ENCODE measurements around the gene CMIP.

Gene CMIP

GRCh38 chr16:81642107-81642436, 197.5 kb downstream of the CMIP start:
- H3K4me1 ChIP-seq (ENCODE audit: control insufficient read depth in 1 of 2, insufficient read depth in 2 of 2, low read length in 2 of 2), result peaks cover 4% of the 10 kb centered on the region in 2 donors
- H3K4me3 ChIP-seq (ENCODE audit: low read depth in 1 of 2, low read length in 2 of 2), result no peak overlapping the region
- H3K9me3 ChIP-seq (ENCODE audit: control insufficient read depth in 1 of 2, low read length in 2 of 2), result no peaks in the 10 kb centered on the region
- no peak overlapping the region for H3K27ac ChIP-seq (ENCODE audit: low read length)
- H3K36me3 ChIP-seq (ENCODE audit: control insufficient read depth in 1 of 2, insufficient read depth in 2 of 2, low read length in 2 of 2), result peaks cover 0 to 4% of the 10 kb centered on the region in 2 donors
- no peaks in the 10 kb centered on the region for H3K27me3 ChIP-seq (ENCODE audit: low read depth, low read length)

- Histone ChIP-seq H3K27me3 (ENCODE audit: low read depth, low read length) (no peaks in the 10 kb centered on the region), H3K4me1 (ENCODE audit: control insufficient read depth in 1 of 2, insufficient read depth in 2 of 2, low read length in 2 of 2) (peaks cover 4% of the 10 kb centered on the region in 2 donors), H3K4me3 (ENCODE audit: low read depth in 1 of 2, low read length in 2 of 2) (no peak overlapping the region), H3K36me3 (ENCODE audit: control insufficient read depth in 1 of 2, insufficient read depth in 2 of 2, low read length in 2 of 2) (peaks cover 0 to 4% of the 10 kb centered on the region in 2 donors), H3K27ac (ENCODE audit: low read length) (no peak overlapping the region), H3K9me3 (ENCODE audit: control insufficient read depth in 1 of 2, low read length in 2 of 2) (no peaks in the 10 kb centered on the region)
Observed at GRCh38 chr16:81642943-81643342, 198.3 kb downstream of the CMIP start.

DNA sequence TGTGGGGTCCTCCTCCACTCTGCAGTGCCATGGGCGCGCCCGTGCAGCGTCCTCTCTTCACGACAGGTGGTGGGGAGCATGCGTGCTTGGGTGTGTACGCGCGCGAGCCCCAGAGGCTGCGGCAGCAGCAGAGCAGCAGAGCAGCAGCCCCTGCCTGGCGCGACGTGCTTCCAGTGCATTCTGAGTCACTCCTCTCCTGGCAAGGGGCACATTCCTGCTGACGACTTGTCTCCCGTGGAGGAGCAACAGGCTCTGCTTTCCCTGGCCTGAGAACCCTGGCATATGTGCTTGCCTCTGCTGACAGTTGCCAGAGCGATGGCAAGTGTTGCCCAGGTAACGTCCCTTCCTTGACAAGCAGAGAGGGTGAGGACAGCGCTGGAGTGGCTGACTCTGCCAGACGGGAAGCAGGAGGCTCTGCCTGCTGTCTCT, 200.7 kb downstream of the CMIP start:
- Histone ChIP-seq H3K4me1 (ENCODE audit: control insufficient read depth in 1 of 2, insufficient read depth in 2 of 2, low read length in 2 of 2) (peaks cover under 1 to 7% of the 10 kb centered on the region in 2 donors), H3K9me3 (ENCODE audit: control insufficient read depth in 1 of 2, low read length in 2 of 2) (no peaks in the 10 kb centered on the region), H3K4me3 (ENCODE audit: low read depth in 1 of 2, low read length in 2 of 2) (no peak overlapping the region), H3K36me3 (ENCODE audit: control insufficient read depth in 1 of 2, insufficient read depth in 2 of 2, low read length in 2 of 2) (peaks cover 0 to 4% of the 10 kb centered on the region in 2 donors), H3K27ac (ENCODE audit: low read length) (no peak overlapping the region), H3K27me3 (ENCODE audit: low read depth, low read length) (no peaks in the 10 kb centered on the region)

DNA sequence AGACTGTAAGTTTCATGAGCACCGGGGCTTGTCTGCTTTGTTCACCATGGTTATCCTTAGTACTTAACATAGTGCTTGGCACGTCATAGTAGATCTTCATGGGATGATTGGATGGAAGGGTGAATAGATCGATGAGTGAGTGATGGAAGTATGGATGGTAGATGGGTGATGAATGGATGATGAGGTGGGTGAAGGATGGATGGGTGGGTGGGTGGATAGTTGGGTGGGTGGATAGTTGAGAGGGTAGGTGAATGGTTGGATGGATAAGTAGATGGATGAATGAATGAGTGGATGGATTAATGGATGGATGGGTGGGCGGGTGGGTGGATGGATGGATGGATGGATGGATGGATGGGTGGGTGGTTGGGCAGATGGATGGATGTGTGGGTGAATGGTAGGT, 201.3 kb downstream of the CMIP start:
- no peaks in the 10 kb centered on the region for H3K9me3 ChIP-seq (ENCODE audit: control insufficient read depth in 1 of 2, low read length in 2 of 2)
- peaks cover 0 to 4% of the 10 kb centered on the region in 2 donors for H3K36me3 ChIP-seq (ENCODE audit: control insufficient read depth in 1 of 2, insufficient read depth in 2 of 2, low read length in 2 of 2)
- no peak overlapping the region for H3K4me3 ChIP-seq (ENCODE audit: low read depth in 1 of 2, low read length in 2 of 2)
- peaks cover 6 to 11% of the 10 kb centered on the region in 2 donors for H3K4me1 ChIP-seq (ENCODE audit: control insufficient read depth in 1 of 2, insufficient read depth in 2 of 2, low read length in 2 of 2)
- peak overlapping the region; percentile 42 for H3K27ac ChIP-seq (ENCODE audit: low read length)
- no peaks in the 10 kb centered on the region for H3K27me3 ChIP-seq (ENCODE audit: low read depth, low read length)

DNA sequence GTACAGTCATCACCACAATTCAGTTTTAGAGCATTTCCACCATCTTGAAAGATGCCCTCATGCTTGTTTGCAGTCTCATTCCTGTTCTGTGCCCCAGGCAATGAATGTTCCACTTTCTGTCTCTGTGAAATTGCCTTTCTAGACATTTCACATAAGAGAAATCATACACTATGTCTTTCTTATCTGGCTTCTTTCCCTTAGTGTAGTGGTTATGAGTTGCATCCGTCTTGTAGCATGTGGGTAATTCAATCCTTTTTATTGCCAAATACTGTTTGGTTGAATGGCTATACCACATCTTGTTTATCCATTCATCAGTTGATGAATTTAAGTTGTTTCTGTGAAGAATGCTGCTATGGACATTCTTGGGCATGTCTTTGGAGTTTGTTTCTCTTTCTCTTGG, 202.0 kb downstream of the CMIP start:
- no peak overlapping the region for H3K27ac ChIP-seq (ENCODE audit: low read length)
- H3K36me3 ChIP-seq (ENCODE audit: control insufficient read depth in 1 of 2, insufficient read depth in 2 of 2, low read length in 2 of 2), result peaks cover 0 to 4% of the 10 kb centered on the region in 2 donors
- H3K27me3 ChIP-seq (ENCODE audit: low read depth, low read length), result no peaks in the 10 kb centered on the region
- H3K4me1 ChIP-seq (ENCODE audit: control insufficient read depth in 1 of 2, insufficient read depth in 2 of 2, low read length in 2 of 2), result peaks cover 6 to 12% of the 10 kb centered on the region in 2 donors
- no peak overlapping the region for H3K4me3 ChIP-seq (ENCODE audit: low read depth in 1 of 2, low read length in 2 of 2)
- no peaks in the 10 kb centered on the region for H3K9me3 ChIP-seq (ENCODE audit: control insufficient read depth in 1 of 2, low read length in 2 of 2)

DNA sequence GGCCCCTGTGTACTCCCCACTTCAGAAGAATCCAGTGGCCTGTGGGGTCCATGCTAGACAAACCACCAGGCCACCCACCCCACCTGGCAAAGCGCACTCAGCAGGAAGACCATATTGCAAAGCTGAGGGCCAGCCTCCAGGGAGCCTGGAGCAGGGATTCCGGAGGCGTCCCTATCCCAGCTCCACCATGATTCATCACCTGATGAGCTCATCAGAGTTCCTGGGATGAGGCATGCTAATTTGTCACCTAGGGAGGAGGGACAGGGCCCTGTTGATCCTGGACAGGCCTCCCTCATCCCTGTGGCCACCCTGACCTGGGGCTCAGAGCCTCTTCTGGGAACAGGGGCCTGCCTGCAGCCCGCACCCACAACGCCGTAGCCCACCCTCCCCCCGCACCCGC, 202.9 kb downstream of the CMIP start:
- Histone ChIP-seq H3K4me3 (ENCODE audit: low read depth in 1 of 2, low read length in 2 of 2) (no peak overlapping the region), H3K36me3 (ENCODE audit: control insufficient read depth in 1 of 2, insufficient read depth in 2 of 2, low read length in 2 of 2) (peaks cover 0 to 3% of the 10 kb centered on the region in 2 donors), H3K27ac (ENCODE audit: low read length) (peak overlapping the region; percentile 20), H3K27me3 (ENCODE audit: low read depth, low read length) (no peaks in the 10 kb centered on the region), H3K9me3 (ENCODE audit: control insufficient read depth in 1 of 2, low read length in 2 of 2) (no peaks in the 10 kb centered on the region), H3K4me1 (ENCODE audit: control insufficient read depth in 1 of 2, insufficient read depth in 2 of 2, low read length in 2 of 2) (peaks cover 6 to 12% of the 10 kb centered on the region in 2 donors)

GRCh38 chr16:81649561-81650184, 205.1 kb downstream of the CMIP start:
- peaks cover 0 to 7% of the 10 kb centered on the region in 2 donors for H3K36me3 ChIP-seq (ENCODE audit: control insufficient read depth in 1 of 2, insufficient read depth in 2 of 2, low read length in 2 of 2)
- no peak overlapping the region for H3K27ac ChIP-seq (ENCODE audit: low read length)
- H3K4me3 ChIP-seq (ENCODE audit: low read depth in 1 of 2, low read length in 2 of 2), result no peak overlapping the region
- no peaks in the 10 kb centered on the region for H3K9me3 ChIP-seq (ENCODE audit: control insufficient read depth in 1 of 2, low read length in 2 of 2)
- H3K4me1 ChIP-seq (ENCODE audit: control insufficient read depth in 1 of 2, insufficient read depth in 2 of 2, low read length in 2 of 2), result peaks cover 6 to 14% of the 10 kb centered on the region in 2 donors
- H3K27me3 ChIP-seq (ENCODE audit: low read depth, low read length), result no peaks in the 10 kb centered on the region

GRCh38 chr16:81650281-81650680, 205.7 kb downstream of the CMIP start:
- Histone ChIP-seq H3K4me1 (ENCODE audit: control insufficient read depth in 1 of 2, insufficient read depth in 2 of 2, low read length in 2 of 2) (peaks cover 6 to 19% of the 10 kb centered on the region in 2 donors), H3K27me3 (ENCODE audit: low read depth, low read length) (no peaks in the 10 kb centered on the region), H3K4me3 (ENCODE audit: low read depth in 1 of 2, low read length in 2 of 2) (no peak overlapping the region), H3K9me3 (ENCODE audit: control insufficient read depth in 1 of 2, low read length in 2 of 2) (no peaks in the 10 kb centered on the region), H3K36me3 (ENCODE audit: control insufficient read depth in 1 of 2, insufficient read depth in 2 of 2, low read length in 2 of 2) (peaks cover 0 to 7% of the 10 kb centered on the region in 2 donors), H3K27ac (ENCODE audit: low read length) (peak overlapping the region; percentile 70)

GRCh38 chr16:81650982-81651562, 206.5 kb downstream of the CMIP start:
- H3K4me1 ChIP-seq (ENCODE audit: control insufficient read depth in 1 of 2, insufficient read depth in 2 of 2, low read length in 2 of 2), result peaks cover 6 to 19% of the 10 kb centered on the region in 2 donors
- peak overlapping the region; percentile 70 for H3K27ac ChIP-seq (ENCODE audit: low read length)
- peaks cover 0 to 7% of the 10 kb centered on the region in 2 donors for H3K36me3 ChIP-seq (ENCODE audit: control insufficient read depth in 1 of 2, insufficient read depth in 2 of 2, low read length in 2 of 2)
- H3K4me3 ChIP-seq (ENCODE audit: low read depth in 1 of 2, low read length in 2 of 2), result peak overlapping the region in 1 of 2 donors; percentile 41
- H3K27me3 ChIP-seq (ENCODE audit: low read depth, low read length), result no peaks in the 10 kb centered on the region
- H3K9me3 ChIP-seq (ENCODE audit: control insufficient read depth in 1 of 2, low read length in 2 of 2), result no peaks in the 10 kb centered on the region

- Histone ChIP-seq H3K27ac (ENCODE audit: low read length) (peak overlapping the region; percentile 70), H3K27me3 (ENCODE audit: low read depth, low read length) (no peaks in the 10 kb centered on the region), H3K36me3 (ENCODE audit: control insufficient read depth in 1 of 2, insufficient read depth in 2 of 2, low read length in 2 of 2) (peaks cover 0 to 7% of the 10 kb centered on the region in 2 donors), H3K9me3 (ENCODE audit: control insufficient read depth in 1 of 2, low read length in 2 of 2) (no peaks in the 10 kb centered on the region), H3K4me3 (ENCODE audit: low read depth in 1 of 2, low read length in 2 of 2) (peak overlapping the region; percentile 41 to 55), H3K4me1 (ENCODE audit: control insufficient read depth in 1 of 2, insufficient read depth in 2 of 2, low read length in 2 of 2) (peaks cover 6 to 19% of the 10 kb centered on the region in 2 donors)
Observed at GRCh38 chr16:81651758-81652718, 207.4 kb downstream of the CMIP start.

Data from muscle layer of duodenum (tissue), 2 donors.